Left lung (tissue), 10 donors: ENCODE measurements around the gene ANKS4B. TPM values are rescaled to one million over a fixed set of nuclear protein-coding genes. Genes with fewer than 3 reads are reported as not detected.
"Not testable (repeated sequence)": the region's sequence is repeated elsewhere in the genome, so short reads cannot be mapped to it uniquely, and the experiment has no call there.

Experiments
- ATAC-seq: fragments of 200-7000 bp; cut with Tn5 transposase; one replicate; pipeline ENCODE4 v1.9.1; 2020; ENCODE audit warnings: moderate library complexity
- DNase-seq, 4 donors: peaks; one replicate each; pipeline ENCODE4 v3.0.0-alpha.2; 2013 to 2020
- H3K27ac ChIP-seq, 2 donors: fragments of 200-600 bp; sonication (generic) in 1 of 2; one replicate each; pipeline versions ENCODE4 v1.5.0 to v1.8.0; 2020 to 2021
- H3K27me3 ChIP-seq, 2 donors: fragments of 200-600 bp; sonication (generic) in 1 of 2; one replicate each; pipeline versions ENCODE4 v1.5.0 to v1.8.0; 2020 to 2021
- H3K36me3 ChIP-seq, 2 donors: fragments of 200-600 bp; sonication (generic) in 1 of 2; one replicate each; pipeline versions ENCODE4 v1.5.0 to v1.8.0; 2020 to 2021
- H3K4me1 ChIP-seq, 2 donors: fragments of 200-600 bp; one replicate each; pipeline ENCODE4 v1.8.0; 2021
- H3K4me3 ChIP-seq, 2 donors: fragments of 200-600 bp; sonication (generic) in 1 of 2; one replicate each; pipeline versions ENCODE4 v1.5.0 to v1.8.0; 2020 to 2021; ENCODE audit warnings: mild to moderate bottlenecking in 1 of 2
- H3K9me3 ChIP-seq, 2 donors: fragments of 200-600 bp; sonication (generic) in 1 of 2; one replicate each; pipeline versions ENCODE4 v1.5.0 to v1.8.0; 2020 to 2021
- intact Hi-C, 2 donors: fragments of 100-400 bp; cut with DNase I; formaldehyde crosslinking; loops; one replicate each; pipeline versions ENCODE4 v1.11.2 to v1.14.2; 2022
- polyA plus RNA-seq, 6 donors: library from polyadenylated mRNA; unstranded; fragments of 120-200 nt; gene quantifications; one replicate each; pipeline ENCODE4 v1.2.1, GENCODE V29; 2013; ENCODE audit not compliant: insufficient read length in 6 of 6
- total RNA-seq, 2 donors: library from RNA; stranded (reverse); fragmentation: NEBNext Ultra II Directional; extraction: Animal tissue kit (Norgen Biotek cat#: 25700); gene quantifications; one replicate each; pipeline ENCODE4 v1.2.1, GENCODE V29; 2021
- TF ChIP-seq, protein P1 (sequence below), 2 donors: fragments of 200-600 bp; sonication (generic) in 1 of 2; IDR thresholded peaks; one replicate each; pipeline versions ENCODE4 v1.5.0 to v1.8.0; 2021; ENCODE audit warnings: antibody characterized with exemption in 2 of 2
- donor health status: DM: no; HTN: yes; CAD: no.
- donor health status: DM: no; HTN: no; CAD: no.

The ANKS4B gene
- total and polyA plus RNA-seq, 8 donors = 0.07 to 0.18 (median 0.10) TPM; not detected in 2

GRCh38 chr16:21284414-21284813 lies 50.9 kb downstream of the ANKS4B start:
- ATAC-seq (no peak), DNase-seq (no peak)
- TF ChIP-seq, protein P1, sequence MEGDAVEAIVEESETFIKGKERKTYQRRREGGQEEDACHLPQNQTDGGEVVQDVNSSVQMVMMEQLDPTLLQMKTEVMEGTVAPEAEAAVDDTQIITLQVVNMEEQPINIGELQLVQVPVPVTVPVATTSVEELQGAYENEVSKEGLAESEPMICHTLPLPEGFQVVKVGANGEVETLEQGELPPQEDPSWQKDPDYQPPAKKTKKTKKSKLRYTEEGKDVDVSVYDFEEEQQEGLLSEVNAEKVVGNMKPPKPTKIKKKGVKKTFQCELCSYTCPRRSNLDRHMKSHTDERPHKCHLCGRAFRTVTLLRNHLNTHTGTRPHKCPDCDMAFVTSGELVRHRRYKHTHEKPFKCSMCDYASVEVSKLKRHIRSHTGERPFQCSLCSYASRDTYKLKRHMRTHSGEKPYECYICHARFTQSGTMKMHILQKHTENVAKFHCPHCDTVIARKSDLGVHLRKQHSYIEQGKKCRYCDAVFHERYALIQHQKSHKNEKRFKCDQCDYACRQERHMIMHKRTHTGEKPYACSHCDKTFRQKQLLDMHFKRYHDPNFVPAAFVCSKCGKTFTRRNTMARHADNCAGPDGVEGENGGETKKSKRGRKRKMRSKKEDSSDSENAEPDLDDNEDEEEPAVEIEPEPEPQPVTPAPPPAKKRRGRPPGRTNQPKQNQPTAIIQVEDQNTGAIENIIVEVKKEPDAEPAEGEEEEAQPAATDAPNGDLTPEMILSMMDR (IDR thresholded peaks at IDR 0.05) = no peak
- Histone ChIP-seq H3K27ac (no peak overlapping the region), H3K36me3 (no peaks in the 10 kb centered on the region), H3K27me3 (peaks cover 17 to 83% of the 10 kb centered on the region in 2 donors), H3K4me3 (no peak overlapping the region), H3K9me3 (peaks cover 0 to under 1% of the 10 kb centered on the region in 2 donors), H3K4me1 (peaks cover 7 to 11% of the 10 kb centered on the region in 2 donors)
- intact Hi-C loops = no loop called here

GRCh38 chr16:21285314-21285713 lies 51.8 kb downstream of the ANKS4B start:
- H3K9me3 ChIP-seq = peaks cover 0 to 8% of the 10 kb centered on the region in 2 donors
- no peak for DNase-seq
- ATAC-seq = no peak
- H3K4me3 ChIP-seq = no peak overlapping the region
- intact Hi-C loops = no loop called here
- H3K27ac ChIP-seq = no peak overlapping the region
- TF ChIP-seq, protein P1 (IDR thresholded peaks at IDR 0.05) = no peak
- peaks cover 17 to 78% of the 10 kb centered on the region in 2 donors for H3K27me3 ChIP-seq
- no peaks in the 10 kb centered on the region for H3K36me3 ChIP-seq
- peaks cover 7 to 11% of the 10 kb centered on the region in 2 donors for H3K4me1 ChIP-seq

- not testable (repeated sequence) for H3K27ac ChIP-seq, H3K4me3 ChIP-seq, ATAC-seq, DNase-seq, H3K36me3 ChIP-seq, H3K4me1 ChIP-seq, H3K9me3 ChIP-seq
- H3K27me3 ChIP-seq = peaks cover 10 to 70% of the 10 kb centered on the region in 2 donors
- intact Hi-C loops = loop anchor here in 1 of 2 donors (10.0 kb wide), 1 partner anchor 105 kb away; no protein-coding TSS in a partner anchor
These were observed 56.3 kb downstream of the ANKS4B start for GRCh38 chr16:21289789-21290188.

DNA sequence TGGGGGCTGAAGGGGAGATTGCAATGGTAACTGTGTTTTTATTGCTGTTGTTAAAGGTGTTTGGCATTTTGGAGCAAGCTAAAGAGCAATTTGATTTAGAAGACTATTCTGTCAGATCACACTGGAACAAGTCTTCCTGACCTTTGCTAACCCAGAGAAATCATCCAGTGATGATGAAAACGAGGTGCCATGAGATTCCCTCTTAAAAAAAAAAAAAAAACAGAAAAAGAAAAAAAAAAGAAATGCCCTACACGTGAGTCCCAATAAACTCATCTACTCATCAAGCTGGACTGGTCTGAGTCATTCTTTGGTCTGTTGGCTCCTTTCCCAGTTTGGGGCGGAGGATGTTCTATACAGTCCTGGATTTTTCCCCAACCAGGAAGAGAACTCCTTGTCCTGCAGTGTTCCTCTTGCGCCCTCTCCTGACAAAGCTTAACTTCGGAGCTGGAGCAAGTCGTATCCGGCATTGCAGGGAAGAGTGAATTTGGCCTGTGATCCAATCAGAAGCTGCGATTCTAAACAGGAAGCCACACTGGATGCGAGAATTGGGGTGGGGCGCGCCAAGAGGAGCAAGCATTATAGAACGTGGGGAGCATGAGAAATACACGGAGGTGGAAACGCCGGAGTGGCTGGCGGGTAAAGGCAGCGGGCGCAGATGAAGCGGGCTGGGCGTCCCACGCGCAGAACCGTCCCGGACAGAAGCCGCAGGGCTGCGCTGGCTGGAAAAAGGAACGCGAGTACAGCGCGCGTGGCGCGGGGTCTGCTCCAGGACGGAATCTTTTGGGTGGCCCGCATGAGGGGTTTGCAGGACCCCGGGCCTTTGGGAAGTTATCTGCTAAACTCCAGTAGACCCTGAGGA lies 67.0 kb downstream of the ANKS4B start:
- TF ChIP-seq, protein P1 (IDR thresholded peaks at IDR 0.05) = peak; percentile 67 to 69
- DNase-seq (peak; percentile 86 to 98 (median 96)), ATAC-seq (peak; percentile 92)
- Histone ChIP-seq H3K4me1 (peaks cover 8 to 13% of the 10 kb centered on the region in 2 donors), H3K36me3 (no peaks in the 10 kb centered on the region), H3K27ac (peak overlapping the region; percentile 81 to 82), H3K27me3 (peaks cover 0 to 5% of the 10 kb centered on the region in 2 donors), H3K4me3 (peak overlapping the region; percentile 70 to 72), H3K9me3 (no peaks in the 10 kb centered on the region)
- intact Hi-C loops = no loop called here

- peaks cover 0 to 5% of the 10 kb centered on the region in 2 donors for H3K27me3 ChIP-seq
- H3K36me3 ChIP-seq = no peaks in the 10 kb centered on the region
- H3K27ac ChIP-seq = peak overlapping the region; percentile 81 to 82
- peak overlapping the region; percentile 70 to 72 for H3K4me3 ChIP-seq
- TF ChIP-seq, protein P1 (IDR thresholded peaks at IDR 0.05) = no peak
- intact Hi-C loops = no loop called here
- DNase-seq = peak; percentile 33 to 89 (median 67)
- no peaks in the 10 kb centered on the region for H3K9me3 ChIP-seq
- ATAC-seq = peak; percentile 90
- H3K4me1 ChIP-seq = peaks cover under 1 to 13% of the 10 kb centered on the region in 2 donors
These were observed 67.8 kb downstream of the ANKS4B start for GRCh38 chr16:21301168-21301894.
